Ishikawa (cell line): ENCODE results near the gene BPIFB3.

Experiments used
- CREB1 ChIP-seq: IDR thresholded peaks from 2 replicates; pipeline ENCODE4 v1.6.1; 2012; ENCODE audit warnings: low read depth
- EP300 ChIP-seq: IDR thresholded peaks from 2 replicates; pipeline ENCODE4 v1.6.1; 2012; ENCODE audit warnings: borderline replicate concordance
- RAD21 ChIP-seq: IDR thresholded peaks from 2 replicates; pipeline ENCODE4 v1.6.1; 2012; ENCODE audit warnings: low read depth
- TAF1 ChIP-seq: IDR thresholded peaks from 2 replicates; pipeline ENCODE4 v1.6.1; 2012; ENCODE audit warnings: low read depth, mild to moderate bottlenecking
- TEAD4 ChIP-seq: IDR thresholded peaks from 2 replicates; pipeline ENCODE4 v1.6.1; 2012
- ZBTB7A ChIP-seq: IDR thresholded peaks from 2 replicates; pipeline ENCODE4 v1.6.1; 2012; ENCODE audit warnings: low read depth
- TF ChIP-seq, protein P1 (sequence below): IDR thresholded peaks from 2 replicates; pipeline ENCODE4 v1.6.1; 2012
- TF ChIP-seq, protein P2 (sequence below): IDR thresholded peaks from 2 replicates; pipeline ENCODE4 v1.6.1; 2012
- TF ChIP-seq, protein P3 (sequence below): IDR thresholded peaks from 2 replicates; pipeline ENCODE4 v1.6.1; 2012; ENCODE audit warnings: low read depth, mild to moderate bottlenecking

DNA sequence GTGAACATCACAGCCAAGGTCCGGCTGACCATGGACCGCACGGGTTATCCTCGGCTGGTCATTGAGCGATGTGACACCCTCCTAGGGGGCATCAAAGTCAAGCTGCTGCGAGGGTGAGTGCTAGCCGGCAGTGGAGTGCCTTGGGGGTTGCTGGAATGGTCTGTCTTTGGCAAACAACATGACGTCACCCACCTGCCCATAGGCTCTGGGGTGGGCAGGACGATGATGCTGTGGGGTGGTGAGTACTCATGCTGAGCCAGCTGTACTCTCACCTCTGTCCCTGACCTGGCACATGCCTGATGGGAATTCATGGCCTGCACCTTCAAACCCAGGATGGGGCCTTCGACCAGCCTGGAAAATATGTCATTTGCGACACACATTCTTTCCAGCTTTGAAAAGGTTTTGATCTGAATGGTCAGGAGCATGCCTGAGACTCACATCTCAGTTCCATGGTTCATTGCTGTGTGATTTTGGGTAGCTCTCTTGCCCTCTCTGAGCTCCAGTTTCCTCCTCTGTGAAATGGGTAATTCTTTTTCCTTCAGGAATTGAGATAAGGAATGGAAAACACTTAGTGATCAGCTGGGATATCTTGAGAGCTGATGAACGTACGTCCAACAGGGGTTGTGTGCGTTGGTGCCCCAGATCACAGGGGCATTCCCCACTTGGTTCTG lies 32.5 kb downstream of the BPIFB3 start:
- TF ChIP-seq EP300 = no peak
- TF ChIP-seq, protein P1, sequence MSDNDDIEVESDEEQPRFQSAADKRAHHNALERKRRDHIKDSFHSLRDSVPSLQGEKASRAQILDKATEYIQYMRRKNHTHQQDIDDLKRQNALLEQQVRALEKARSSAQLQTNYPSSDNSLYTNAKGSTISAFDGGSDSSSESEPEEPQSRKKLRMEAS = no peak
- no peak for TF ChIP-seq TAF1
- no peak for TF ChIP-seq CREB1
- no peak for TF ChIP-seq TEAD4
- no peak for TF ChIP-seq RAD21
- TF ChIP-seq, protein P2, sequence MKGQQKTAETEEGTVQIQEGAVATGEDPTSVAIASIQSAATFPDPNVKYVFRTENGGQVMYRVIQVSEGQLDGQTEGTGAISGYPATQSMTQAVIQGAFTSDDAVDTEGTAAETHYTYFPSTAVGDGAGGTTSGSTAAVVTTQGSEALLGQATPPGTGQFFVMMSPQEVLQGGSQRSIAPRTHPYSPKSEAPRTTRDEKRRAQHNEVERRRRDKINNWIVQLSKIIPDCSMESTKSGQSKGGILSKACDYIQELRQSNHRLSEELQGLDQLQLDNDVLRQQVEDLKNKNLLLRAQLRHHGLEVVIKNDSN = no peak
- TF ChIP-seq ZBTB7A = no peak
- TF ChIP-seq, protein P3, sequence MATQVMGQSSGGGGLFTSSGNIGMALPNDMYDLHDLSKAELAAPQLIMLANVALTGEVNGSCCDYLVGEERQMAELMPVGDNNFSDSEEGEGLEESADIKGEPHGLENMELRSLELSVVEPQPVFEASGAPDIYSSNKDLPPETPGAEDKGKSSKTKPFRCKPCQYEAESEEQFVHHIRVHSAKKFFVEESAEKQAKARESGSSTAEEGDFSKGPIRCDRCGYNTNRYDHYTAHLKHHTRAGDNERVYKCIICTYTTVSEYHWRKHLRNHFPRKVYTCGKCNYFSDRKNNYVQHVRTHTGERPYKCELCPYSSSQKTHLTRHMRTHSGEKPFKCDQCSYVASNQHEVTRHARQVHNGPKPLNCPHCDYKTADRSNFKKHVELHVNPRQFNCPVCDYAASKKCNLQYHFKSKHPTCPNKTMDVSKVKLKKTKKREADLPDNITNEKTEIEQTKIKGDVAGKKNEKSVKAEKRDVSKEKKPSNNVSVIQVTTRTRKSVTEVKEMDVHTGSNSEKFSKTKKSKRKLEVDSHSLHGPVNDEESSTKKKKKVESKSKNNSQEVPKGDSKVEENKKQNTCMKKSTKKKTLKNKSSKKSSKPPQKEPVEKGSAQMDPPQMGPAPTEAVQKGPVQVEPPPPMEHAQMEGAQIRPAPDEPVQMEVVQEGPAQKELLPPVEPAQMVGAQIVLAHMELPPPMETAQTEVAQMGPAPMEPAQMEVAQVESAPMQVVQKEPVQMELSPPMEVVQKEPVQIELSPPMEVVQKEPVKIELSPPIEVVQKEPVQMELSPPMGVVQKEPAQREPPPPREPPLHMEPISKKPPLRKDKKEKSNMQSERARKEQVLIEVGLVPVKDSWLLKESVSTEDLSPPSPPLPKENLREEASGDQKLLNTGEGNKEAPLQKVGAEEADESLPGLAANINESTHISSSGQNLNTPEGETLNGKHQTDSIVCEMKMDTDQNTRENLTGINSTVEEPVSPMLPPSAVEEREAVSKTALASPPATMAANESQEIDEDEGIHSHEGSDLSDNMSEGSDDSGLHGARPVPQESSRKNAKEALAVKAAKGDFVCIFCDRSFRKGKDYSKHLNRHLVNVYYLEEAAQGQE = no peak
